Bone marrow (tissue), 2 donors: ENCODE measurements around the gene COL23A1.
"Not testable (repeated sequence)": the region's sequence is repeated elsewhere in the genome, so short reads cannot be mapped to it uniquely, and the experiment has no call there.

ENCODE experiments used
- DNase-seq, 2 donors: peaks; one replicate each; lab custom pipeline; 2025; lab: John Stamatoyannopoulos, UW

COL23A1 gene

GRCh38 chr5:178320281-178320855, 269.8 kb downstream of the COL23A1 start:
- DNase-seq, result no peak

- no peak for DNase-seq
Observed at GRCh38 chr5:178319541-178320041, 270.6 kb downstream of the COL23A1 start.

- no peak for DNase-seq
Observed at GRCh38 chr5:178318893-178319292, 271.3 kb downstream of the COL23A1 start.

- no peak for DNase-seq
Observed at GRCh38 chr5:178318382-178318781, 271.8 kb downstream of the COL23A1 start.

GRCh38 chr5:178317727-178318126, 272.5 kb downstream of the COL23A1 start:
- DNase-seq, result not testable (repeated sequence)

GRCh38 chr5:178314961-178315820, 275.0 kb downstream of the COL23A1 start:
- no peak for DNase-seq

- DNase-seq, result no peak
Observed at GRCh38 chr5:178314061-178314660, 276.0 kb downstream of the COL23A1 start.

- no peak for DNase-seq
Observed at GRCh38 chr5:178313316-178313715, 276.9 kb downstream of the COL23A1 start.

GRCh38 chr5:178312880-178313282, 277.3 kb downstream of the COL23A1 start:
- peak in 1 of 2 donors; percentile 10 for DNase-seq

GRCh38 chr5:178310130-178310865, 279.9 kb downstream of the COL23A1 start:
- no peak for DNase-seq

- no peak for DNase-seq
Observed at GRCh38 chr5:178309271-178310013, 280.8 kb downstream of the COL23A1 start.

GRCh38 chr5:178308541-178309092, 281.6 kb downstream of the COL23A1 start:
- DNase-seq, result no peak

GRCh38 chr5:178307267-178308045, 282.7 kb downstream of the COL23A1 start:
- DNase-seq, result no peak

- no peak for DNase-seq
Observed at GRCh38 chr5:178306430-178307225, 283.6 kb downstream of the COL23A1 start.

- no peak for DNase-seq
Observed at GRCh38 chr5:178305801-178306200, 284.4 kb downstream of the COL23A1 start.

GRCh38 chr5:178304761-178305645, 285.2 kb downstream of the COL23A1 start:
- no peak for DNase-seq

- DNase-seq, result no peak
Observed at GRCh38 chr5:178304016-178304415, 286.2 kb downstream of the COL23A1 start.

GRCh38 chr5:178302321-178302720, 287.9 kb downstream of the COL23A1 start:
- DNase-seq, result not testable (repeated sequence)
